ENCODE results near the gene PRKCA. TPM values are rescaled to one million over a fixed set of nuclear protein-coding genes. Genes with fewer than 3 reads are reported as not detected.

The PRKCA gene
- total RNA-seq, 1 donor from 2014 or later = 4.7 TPM

DNA sequence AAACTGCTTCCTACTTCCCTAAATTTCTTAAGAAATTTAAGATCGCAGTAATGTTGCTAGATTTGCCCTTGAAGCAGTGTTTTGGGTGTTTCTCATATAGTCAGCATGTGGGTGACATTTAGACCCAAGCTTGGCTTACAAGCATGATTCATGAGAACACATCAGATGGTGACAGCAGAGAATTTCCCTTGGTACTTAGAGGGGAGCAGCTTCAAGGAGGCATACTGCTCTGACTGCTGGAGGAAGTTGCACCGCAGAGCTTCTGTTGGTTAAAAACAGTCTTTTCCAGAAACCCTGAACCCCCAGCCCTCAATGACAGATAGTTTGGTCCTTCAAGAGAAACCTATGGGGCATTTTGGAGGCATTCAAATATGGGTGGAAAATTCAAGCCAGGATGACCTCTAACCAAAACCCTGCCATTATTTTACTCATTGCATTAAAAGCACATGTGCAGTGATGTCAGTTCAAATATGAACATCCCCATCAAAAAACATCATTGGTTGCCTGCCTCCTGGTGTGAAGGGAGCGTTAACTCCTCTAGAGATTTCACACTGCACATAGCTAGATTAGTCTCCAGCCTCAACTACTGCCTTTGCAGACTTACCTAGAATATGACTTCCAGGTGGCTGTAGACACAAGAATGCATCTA, 331.0 kb downstream of the PRKCA start:
- FAIRE-seq = no peak

DNA sequence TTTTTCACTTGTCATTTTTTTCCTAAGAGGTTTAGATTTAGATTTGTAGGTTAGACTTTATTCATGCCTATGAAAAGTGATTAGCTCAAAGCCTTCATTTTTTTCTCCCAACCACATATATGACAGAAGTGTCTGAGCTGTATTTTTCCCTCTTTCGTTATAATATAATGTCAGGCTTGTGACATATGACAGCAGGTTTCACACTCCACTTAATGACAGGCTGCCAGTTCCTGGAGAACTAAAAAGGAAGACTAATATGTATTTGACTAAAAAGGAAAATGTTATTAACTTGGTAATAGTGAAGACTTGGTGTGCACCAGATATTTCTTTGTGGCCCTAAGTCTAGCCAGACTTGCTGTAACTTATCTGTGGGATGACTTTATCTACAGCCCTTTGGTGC, 331.8 kb downstream of the PRKCA start:
- no peak overlapping the region for H3K4me3 ChIP-seq (ENCODE audit: low read depth, low read length)
- H3K27me3 ChIP-seq (ENCODE audit: control insufficient read depth, insufficient read depth, low read length) = no peaks in the 10 kb centered on the region
- no peaks in the 10 kb centered on the region for H3K36me3 ChIP-seq (ENCODE audit: control insufficient read depth, insufficient read depth, low read length)
- TF ChIP-seq, protein P1, sequence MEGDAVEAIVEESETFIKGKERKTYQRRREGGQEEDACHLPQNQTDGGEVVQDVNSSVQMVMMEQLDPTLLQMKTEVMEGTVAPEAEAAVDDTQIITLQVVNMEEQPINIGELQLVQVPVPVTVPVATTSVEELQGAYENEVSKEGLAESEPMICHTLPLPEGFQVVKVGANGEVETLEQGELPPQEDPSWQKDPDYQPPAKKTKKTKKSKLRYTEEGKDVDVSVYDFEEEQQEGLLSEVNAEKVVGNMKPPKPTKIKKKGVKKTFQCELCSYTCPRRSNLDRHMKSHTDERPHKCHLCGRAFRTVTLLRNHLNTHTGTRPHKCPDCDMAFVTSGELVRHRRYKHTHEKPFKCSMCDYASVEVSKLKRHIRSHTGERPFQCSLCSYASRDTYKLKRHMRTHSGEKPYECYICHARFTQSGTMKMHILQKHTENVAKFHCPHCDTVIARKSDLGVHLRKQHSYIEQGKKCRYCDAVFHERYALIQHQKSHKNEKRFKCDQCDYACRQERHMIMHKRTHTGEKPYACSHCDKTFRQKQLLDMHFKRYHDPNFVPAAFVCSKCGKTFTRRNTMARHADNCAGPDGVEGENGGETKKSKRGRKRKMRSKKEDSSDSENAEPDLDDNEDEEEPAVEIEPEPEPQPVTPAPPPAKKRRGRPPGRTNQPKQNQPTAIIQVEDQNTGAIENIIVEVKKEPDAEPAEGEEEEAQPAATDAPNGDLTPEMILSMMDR (IDR thresholded peaks at IDR 0.05; ENCODE audit: insufficient read depth, low read length, severe bottlenecking) = no peak
- FAIRE-seq (no peak), DNase-seq (ENCODE audit: low read depth) (no peak)

More for the DNA sequence above, 331.0 kb downstream of the PRKCA start:
- DNase-seq (ENCODE audit: low read depth) = no peak
- Histone ChIP-seq H3K27me3 (ENCODE audit: control insufficient read depth, insufficient read depth, low read length) (no peaks in the 10 kb centered on the region), H3K4me3 (ENCODE audit: low read depth, low read length) (no peak overlapping the region), H3K36me3 (ENCODE audit: control insufficient read depth, insufficient read depth, low read length) (no peaks in the 10 kb centered on the region)
- TF ChIP-seq, protein P1 (IDR thresholded peaks at IDR 0.05; ENCODE audit: insufficient read depth, low read length, severe bottlenecking) = no peak

DNA sequence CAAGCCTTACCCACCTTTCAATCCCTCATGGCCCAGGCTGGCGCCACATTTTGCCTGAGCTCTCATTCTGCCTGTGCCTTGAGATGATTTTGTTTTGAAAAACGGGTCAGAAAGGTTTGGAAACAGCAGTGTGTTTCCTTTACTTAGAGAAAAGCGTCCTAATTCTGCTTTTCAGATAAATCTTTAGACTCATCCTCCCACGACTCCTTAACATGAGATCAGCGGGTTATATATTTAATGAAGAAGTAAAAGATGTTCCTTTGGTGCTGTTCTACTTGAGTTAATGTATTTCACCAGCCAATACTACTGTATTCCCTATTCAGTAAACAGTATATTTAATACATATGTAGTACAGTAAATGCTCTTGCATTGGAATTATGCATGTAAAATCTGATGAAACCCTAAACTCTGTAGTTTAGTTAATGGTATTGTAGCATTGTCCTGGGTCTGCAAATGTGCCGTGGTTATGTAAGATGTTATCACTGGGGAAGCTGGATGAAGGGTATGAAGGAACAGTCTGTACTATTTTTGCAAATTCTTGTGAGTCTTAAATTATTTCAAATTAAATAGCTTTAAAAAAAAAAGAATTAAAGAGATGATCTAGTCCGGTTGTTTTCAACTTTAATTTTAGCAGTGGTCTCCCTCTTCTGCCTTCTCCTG, 333.1 kb downstream of the PRKCA start:
- no peak for DNase-seq (ENCODE audit: low read depth)
- TF ChIP-seq, protein P1 (IDR thresholded peaks at IDR 0.05; ENCODE audit: insufficient read depth, low read length, severe bottlenecking) = no peak
- H3K27me3 ChIP-seq (ENCODE audit: control insufficient read depth, insufficient read depth, low read length) = no peaks in the 10 kb centered on the region
- FAIRE-seq = no peak
- no peak overlapping the region for H3K4me3 ChIP-seq (ENCODE audit: low read depth, low read length)
- no peaks in the 10 kb centered on the region for H3K36me3 ChIP-seq (ENCODE audit: control insufficient read depth, insufficient read depth, low read length)

DNA sequence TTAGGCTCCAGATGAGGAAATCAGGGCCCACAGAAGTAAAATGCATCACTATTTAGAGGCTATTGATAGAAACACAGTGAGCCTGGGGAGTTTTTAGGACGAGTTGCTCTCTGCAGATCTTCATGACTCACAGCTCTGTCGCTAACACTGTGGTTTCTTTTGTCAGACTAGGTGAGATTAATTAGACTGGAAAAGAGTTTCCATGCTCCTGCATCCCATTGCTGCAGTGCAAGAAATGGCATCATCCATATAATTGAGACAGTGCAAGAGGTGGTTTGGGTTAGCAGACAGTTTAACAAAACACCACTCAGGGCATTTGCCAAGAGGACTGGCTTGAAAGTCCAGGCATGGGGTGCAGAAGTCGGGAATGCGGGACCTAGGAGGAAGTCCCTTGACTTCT, 333.7 kb downstream of the PRKCA start:
- no peaks in the 10 kb centered on the region for H3K36me3 ChIP-seq (ENCODE audit: control insufficient read depth, insufficient read depth, low read length)
- no peak for FAIRE-seq
- peak; percentile 75 for DNase-seq (ENCODE audit: low read depth)
- no peak overlapping the region for H3K4me3 ChIP-seq (ENCODE audit: low read depth, low read length)
- TF ChIP-seq, protein P1 (IDR thresholded peaks at IDR 0.05; ENCODE audit: insufficient read depth, low read length, severe bottlenecking) = no peak
- no peaks in the 10 kb centered on the region for H3K27me3 ChIP-seq (ENCODE audit: control insufficient read depth, insufficient read depth, low read length)

DNA sequence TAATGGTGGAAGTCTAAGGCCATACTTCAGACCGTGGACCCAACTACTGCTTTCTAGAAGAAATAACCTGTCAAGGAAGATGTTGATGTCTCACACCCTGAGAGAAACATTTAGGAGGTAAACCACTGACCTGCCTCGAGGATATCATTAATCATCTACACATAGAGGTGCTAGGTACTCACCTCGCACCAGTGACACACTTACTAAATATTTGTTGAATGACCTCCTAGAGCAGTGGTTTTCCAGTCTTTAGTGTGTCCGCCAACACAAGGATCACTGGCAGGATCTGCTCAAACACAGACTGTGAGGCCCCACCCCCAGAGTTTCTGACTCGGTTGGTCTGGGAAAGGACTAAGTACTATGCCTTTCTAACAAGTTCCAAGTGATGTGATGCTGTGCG, 335.1 kb downstream of the PRKCA start:
- Histone ChIP-seq H3K27me3 (ENCODE audit: control insufficient read depth, insufficient read depth, low read length) (no peaks in the 10 kb centered on the region), H3K36me3 (ENCODE audit: control insufficient read depth, insufficient read depth, low read length) (no peaks in the 10 kb centered on the region), H3K4me3 (ENCODE audit: low read depth, low read length) (no peak overlapping the region)
- TF ChIP-seq, protein P1 (IDR thresholded peaks at IDR 0.05; ENCODE audit: insufficient read depth, low read length, severe bottlenecking) = no peak
- DNase-seq (ENCODE audit: low read depth) (peak; percentile 90), FAIRE-seq (no peak)
